ENCODE data around the gene TMEM198. TPM values are rescaled to one million over a fixed set of nuclear protein-coding genes. Genes with fewer than 3 reads are reported as not detected.
A peak's percentile ranks its signal among the peaks of the same experiment; 100 is the strongest.

Gene TMEM198
- not detected in 2 replicates for total RNA-seq
- polyA plus RNA-seq: not detected in 2 replicates
- polyA plus RNA-seq (2011; cell fraction: cytosol; rRNA removed): not detected in 2 replicates
- polyA plus RNA-seq (2011; cell fraction: nucleus; rRNA removed): not detected in 2 replicates
- not detected in 2 replicates for polyA plus RNA-seq (2012)
- not detected in 2 replicates for polyA minus RNA-seq
- polyA minus RNA-seq (2011; cell fraction: cytosol; rRNA and poly(A)+ RNA removed): 1.2 TPM
- not detected in 2 replicates for polyA minus RNA-seq (2011; cell fraction: nucleus; rRNA and poly(A)+ RNA removed)
- not detected for Bru-seq, nascent RNA
- BruChase-seq, experiment 1, labeled RNA remaining after a 6-hour chase: not detected
- not detected for BruChase-seq, experiment 2, labeled RNA remaining after a 2-hour chase
- long read RNA-seq: 0 reads

DNA sequence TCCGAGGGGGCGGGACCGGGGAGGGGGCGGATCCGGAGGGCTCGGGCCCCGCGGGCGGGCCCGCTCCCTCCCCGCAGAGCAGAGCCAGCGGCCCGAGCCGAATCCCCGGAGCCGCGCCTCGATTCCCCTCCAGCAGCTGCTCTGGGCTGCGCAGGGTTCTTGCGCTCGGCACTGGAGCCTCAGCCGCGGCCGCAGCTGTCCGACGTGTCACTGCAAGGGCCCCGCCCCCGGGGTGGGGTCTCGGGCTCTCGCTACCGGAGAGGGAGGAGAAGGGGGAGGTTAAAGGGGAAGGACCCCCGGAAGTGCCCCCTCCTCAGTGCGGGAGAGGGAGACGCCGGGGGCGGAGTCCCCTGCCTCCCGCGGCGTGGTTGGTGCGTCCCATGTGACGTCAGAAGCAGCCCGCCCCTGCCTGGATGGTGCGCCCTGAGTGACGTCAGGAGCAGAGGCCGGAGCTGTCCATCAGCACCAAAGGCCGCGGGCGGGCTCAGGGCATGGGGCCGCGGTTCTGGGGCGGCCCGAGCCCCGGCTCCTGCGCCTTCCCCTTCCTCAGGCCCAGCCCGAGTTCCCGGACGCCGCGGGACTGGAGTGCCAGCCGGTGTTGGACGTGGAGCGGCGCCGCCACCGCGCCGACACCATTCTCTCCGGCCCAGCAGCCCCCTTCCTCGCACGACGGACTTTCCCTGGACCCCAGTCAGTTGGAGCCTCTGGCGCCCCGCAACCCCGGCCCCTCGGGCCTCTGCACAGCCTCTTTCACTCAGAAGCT lies at the start of gene TMEM198, which contains the start of gene CHPF:
Gene TMEM198, plus strand, starts transcription at position 433 of the 763 bp plus-strand sequence. CDS start 700 bp downstream, outside the sequence.
Gene CHPF, minus strand, starts transcription at position 214 of the 763 bp plus-strand sequence. CDS start 271 bp downstream, outside the sequence.
- TF ChIP-seq, protein P1, sequence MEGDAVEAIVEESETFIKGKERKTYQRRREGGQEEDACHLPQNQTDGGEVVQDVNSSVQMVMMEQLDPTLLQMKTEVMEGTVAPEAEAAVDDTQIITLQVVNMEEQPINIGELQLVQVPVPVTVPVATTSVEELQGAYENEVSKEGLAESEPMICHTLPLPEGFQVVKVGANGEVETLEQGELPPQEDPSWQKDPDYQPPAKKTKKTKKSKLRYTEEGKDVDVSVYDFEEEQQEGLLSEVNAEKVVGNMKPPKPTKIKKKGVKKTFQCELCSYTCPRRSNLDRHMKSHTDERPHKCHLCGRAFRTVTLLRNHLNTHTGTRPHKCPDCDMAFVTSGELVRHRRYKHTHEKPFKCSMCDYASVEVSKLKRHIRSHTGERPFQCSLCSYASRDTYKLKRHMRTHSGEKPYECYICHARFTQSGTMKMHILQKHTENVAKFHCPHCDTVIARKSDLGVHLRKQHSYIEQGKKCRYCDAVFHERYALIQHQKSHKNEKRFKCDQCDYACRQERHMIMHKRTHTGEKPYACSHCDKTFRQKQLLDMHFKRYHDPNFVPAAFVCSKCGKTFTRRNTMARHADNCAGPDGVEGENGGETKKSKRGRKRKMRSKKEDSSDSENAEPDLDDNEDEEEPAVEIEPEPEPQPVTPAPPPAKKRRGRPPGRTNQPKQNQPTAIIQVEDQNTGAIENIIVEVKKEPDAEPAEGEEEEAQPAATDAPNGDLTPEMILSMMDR (IDR thresholded peaks at IDR 0.05; ENCODE audit: extremely low read depth in 1 of 2, insufficient read depth in 1 of 2, low read depth in 1 of 2, low read length in 2 of 2): no peak
- no peak for TF ChIP-seq MAX (IDR thresholded peaks at IDR 0.05; ENCODE audit: insufficient read depth, insufficient read length)
- DNase-seq (ENCODE audit: low read depth, low spot score) (peak; percentile 86), FAIRE-seq (peak; percentile 79)
- no peaks in the 10 kb centered on the region for H3K79me2 ChIP-seq (ENCODE audit: control insufficient read depth, insufficient read depth, low read length)
- no peaks in the 10 kb centered on the region for H4K20me1 ChIP-seq (replicated peaks; ENCODE audit: control insufficient read depth, extremely low read depth, insufficient read depth, low read length)
- no peaks in the 10 kb centered on the region for H3K9me1 ChIP-seq (replicated peaks; ENCODE audit: control insufficient read depth, extremely low read depth, insufficient read depth, low read length)
- no peak within 1 kb of the TSS for H3K27ac ChIP-seq (ENCODE audit: insufficient read depth, low read depth, low read length)
- peak within 1 kb of the TSS; percentile 41 for H2AFZ ChIP-seq (ENCODE audit: low read depth, low read length)
- POLR2A ChIA-PET: no interaction called here
- H3K4me1 ChIP-seq (ENCODE audit: control insufficient read depth, extremely low read depth, insufficient read depth, low read length): peaks cover 7% of the 10 kb centered on the region
- peaks cover 18 to 23% of the 10 kb centered on the region in 2 experiments for H3K27me3 ChIP-seq (ENCODE audit: control insufficient read depth in 2 of 2, insufficient read depth in 2 of 2, low read length in 2 of 2)
- no peaks in the 10 kb centered on the region for H3K9me3 ChIP-seq (replicated peaks; ENCODE audit: control insufficient read depth, insufficient read depth, low read length)
- dilution Hi-C loops (cut with MboI; ENCODE audit: extremely low pct_ligation_motif_present, low sequenced_read_pairs) (no loop called here), intact Hi-C loops (cut with micrococcal nuclease) (loop anchor here (1.0 kb wide), 3 partner anchors 45 to 156 kb away; partner anchors contain the start of genes DNPEP, GMPPA and STK11IP)
- H3K4me2 ChIP-seq (ENCODE audit: insufficient read depth, low read length): peak within 1 kb of the TSS; percentile 49
- CTCF ChIA-PET: interaction anchor here (0.9 to 4.5 kb wide), 13 partner anchors 9 to 146 kb away, joined by 3 to 25 read pairs (median 5); partner anchors contain the start of genes GMPPA, INHA and OBSL1
- H3K4me3 ChIP-seq (replicated peaks in 1 of 3; ENCODE audit: insufficient read depth in 1 of 3, low read depth in 1 of 3, low read length in 3 of 3): peak within 1 kb of the TSS; percentile 29 to 37 (median 29)
- BruUV-seq (replicated peaks): no TSS peak
- no peaks in the 10 kb centered on the region for H3K36me3 ChIP-seq (ENCODE audit: control insufficient read depth in 2 of 2, extremely low read depth in 1 of 2, insufficient read depth in 2 of 2, low read length in 2 of 2)
- no peak within 1 kb of the TSS for H3K9ac ChIP-seq (replicated peaks; ENCODE audit: extremely low read depth, insufficient read depth, low read length)
